HCT116 (cell line): ENCODE results near the gene TSHZ1. TPM values are rescaled to one million over a fixed set of nuclear protein-coding genes. Genes with fewer than 3 reads are reported as not detected.

ENCODE experiments used
- ATAC-seq: fragments of 200-7000 bp; cut with Tn5 transposase; 2 replicates; pipeline ENCODE4 v1.9.1; 2020; ENCODE audit warnings: mild to moderate bottlenecking, moderate library complexity
- BruUV-seq: library from RNA; stranded (reverse); fragments of 400-500 nt; replicated peaks from 2 replicates; lab custom pipeline; 2021; lab: Mats Ljungman, UMichigan
- CTCF ChIA-PET: fragments of 300-600 bp; sonication (Branson Sonifier 250); formaldehyde crosslinking; loops from one replicate; lab custom pipeline; 2021; ENCODE audit warnings: antibody characterized with exemption; lab: Charles Lee
- POLR2A ChIA-PET: fragments of 300-600, 350-600 bp; sonication (Branson Sonifier 250); formaldehyde crosslinking; loops from one replicate; lab custom pipeline; 2021; ENCODE audit warnings: antibody characterized with exemption; lab: Charles Lee
- RAD21 ChIA-PET, 2 experiments: fragments of 300-600 bp; sonication (Branson Sonifier 250); formaldehyde crosslinking; loops; one replicate each; lab custom pipeline; 2023; ENCODE audit warnings: low total read pairs in 2 of 2; ENCODE audit not compliant: uncharacterized antibody in 2 of 2, unreplicated experiment in 2 of 2, low non-redundant PET in 1 of 2; lab: Charles Lee
- DNase-seq: peaks from one replicate; pipeline ENCODE4 v3.0.0-alpha.2; 2010; ENCODE audit warnings: low read depth, low spot score
- H2AFZ ChIP-seq: fragments of 200-600 bp; shearing (Covaris generic), sonication (generic); 2 replicates; pipeline ENCODE4 v1.6.1; 2017; ENCODE audit warnings: low read depth, mixed run types, mixed read lengths, antibody characterized with exemption, low read length; ENCODE audit not compliant: poor library complexity, severe bottlenecking
- H3K27ac ChIP-seq: 2 replicates; pipeline ENCODE4 v1.5.1; 2012; ENCODE audit warnings: low read depth, low read length
- H3K27me3 ChIP-seq: fragments of 200-600 bp; sonication (generic); 2 replicates; pipeline ENCODE4 v1.6.1; 2016; ENCODE audit warnings: mixed run types, low read length, mixed read lengths; ENCODE audit not compliant: insufficient read depth
- H3K36me3 ChIP-seq, 2 experiments: fragments of 200-500 bp in 1 of 2; fragments of 200-600 bp in 1 of 2; sonication (Bioruptor generic) in 1 of 2; sonication (generic) in 1 of 2; 2 replicates each; pipeline versions ENCODE4 v1.5.1 to v1.6.1; 2014 to 2016; ENCODE audit warnings: low read length in 2 of 2, inconsistent platforms in 1 of 2, mixed read lengths in 1 of 2, mixed run types in 1 of 2; ENCODE audit not compliant: insufficient read depth in 2 of 2, control insufficient read depth in 1 of 2
- H3K4me1 ChIP-seq, 2 experiments: fragments of 200-600 bp in 1 of 2; sonication (generic) in 1 of 2; 2 replicates each; pipeline versions ENCODE4 v1.5.1 to v1.6.1; 2012 to 2017; ENCODE audit warnings: low read length in 2 of 2, inconsistent platforms in 1 of 2, mild to moderate bottlenecking in 1 of 2, mixed read lengths in 1 of 2, mixed run types in 1 of 2, moderate library complexity in 1 of 2; ENCODE audit not compliant: insufficient read depth in 2 of 2, control insufficient read depth in 1 of 2
- H3K4me2 ChIP-seq: fragments of 200-600 bp; sonication (generic); 2 replicates; pipeline ENCODE4 v1.6.1; 2017; ENCODE audit warnings: mixed run types, low read length, mixed read lengths
- H3K4me3 ChIP-seq, 2 experiments: fragments of 200-600 bp in 1 of 2; sonication (generic) in 1 of 2; replicated peaks in 1 of 2; 2 replicates each; pipeline ENCODE4 v1.5.1; 2011 to 2016; ENCODE audit warnings: low read length in 2 of 2, control low read depth in 1 of 2, low read depth in 1 of 2, mild to moderate bottlenecking in 1 of 2, mixed read lengths in 1 of 2, mixed run types in 1 of 2
- H3K79me2 ChIP-seq: fragments of 200-600 bp; sonication (generic); 2 replicates; pipeline ENCODE4 v1.6.1; 2017; ENCODE audit warnings: mild to moderate bottlenecking, mixed run types, low read length, moderate library complexity, mixed read lengths; ENCODE audit not compliant: insufficient read depth
- H3K9ac ChIP-seq: fragments of 200-600 bp; sonication (generic); 2 replicates; pipeline ENCODE4 v1.6.1; 2016; ENCODE audit warnings: low read length, mixed read lengths
- H3K9me2 ChIP-seq: fragments of 200-600 bp; sonication (generic), shearing (Covaris generic); 2 replicates; pipeline ENCODE4 v1.6.1; 2017; ENCODE audit warnings: mixed run types, mild to moderate bottlenecking, moderate library complexity; ENCODE audit not compliant: insufficient read depth
- H3K9me3 ChIP-seq, 2 experiments: fragments of 200-500 bp in 1 of 2; fragments of 200-600 bp in 1 of 2; sonication (Bioruptor generic) in 1 of 2; sonication (generic) in 1 of 2; 2 replicates each; pipeline ENCODE4 v1.6.1; 2014 to 2017; ENCODE audit warnings: low read length in 2 of 2, mixed read lengths in 2 of 2, inconsistent platforms in 1 of 2, low read depth in 1 of 2, mild to moderate bottlenecking in 1 of 2, mixed run types in 1 of 2, moderate library complexity in 1 of 2; ENCODE audit not compliant: control insufficient read depth in 1 of 2, insufficient read depth in 1 of 2
- H4K20me1 ChIP-seq: fragments of 200-600 bp; sonication (generic), shearing (Covaris generic); 2 replicates; pipeline ENCODE4 v1.6.1; 2017; ENCODE audit warnings: mixed run types, mild to moderate bottlenecking, moderate library complexity; ENCODE audit not compliant: insufficient read depth
- EGR1 ChIP-seq: IDR thresholded peaks from 2 replicates; pipeline ENCODE4 v1.6.1; 2012; ENCODE audit warnings: low read depth
- EZH2 ChIP-seq: fragments of 200-600 bp; sonication (generic); IDR thresholded peaks from 2 replicates; pipeline ENCODE4 v1.6.1; 2017; ENCODE audit warnings: antibody characterized with exemption, mixed run types
- JUND ChIP-seq: IDR thresholded peaks from 2 replicates; pipeline ENCODE4 v1.6.1; 2012
- POLR2AphosphoS5 ChIP-seq: IDR thresholded peaks from 2 replicates; pipeline ENCODE4 v1.6.1; 2011; ENCODE audit warnings: mild to moderate bottlenecking, low read depth, low read length, moderate library complexity
- SIN3A ChIP-seq: IDR thresholded peaks from 2 replicates; pipeline ENCODE4 v1.6.1; 2012; ENCODE audit warnings: low read depth
- intact Hi-C: fragments of 100-400 bp; cut with micrococcal nuclease; formaldehyde crosslinking; loops from 2 replicates; pipeline ENCODE4 v1.10.0; 2022
- total RNA-seq: library from RNA; stranded (reverse); gene quantifications from one replicate; pipeline ENCODE4 v1.2.1, GENCODE V29; 2021; ENCODE audit not compliant: unreplicated experiment
- TF ChIP-seq, protein P1 (sequence below): IDR thresholded peaks from 2 replicates; pipeline ENCODE4 v1.6.1; 2012; ENCODE audit warnings: low read depth
- TF ChIP-seq, protein P2 (sequence below), 3 experiments: fragments of 200-600 bp in 1 of 3; sonication (generic) in 1 of 3; IDR thresholded peaks in 2 of 3; conservative IDR thresholded peaks in 1 of 3; 2 replicates each; pipeline ENCODE4 v1.5.1; 2012 to 2017; ENCODE audit warnings: low read depth in 2 of 3, low read length in 2 of 3, antibody characterized with exemption in 1 of 3, borderline replicate concordance in 1 of 3, control low read depth in 1 of 3, mild to moderate bottlenecking in 1 of 3, mixed read lengths in 1 of 3, mixed run types in 1 of 3, moderate library complexity in 1 of 3; ENCODE audit not compliant: insufficient read depth in 1 of 3

Gene TSHZ1
- total RNA-seq, 1 experiment from 2014 or later: 5.7 TPM

DNA sequence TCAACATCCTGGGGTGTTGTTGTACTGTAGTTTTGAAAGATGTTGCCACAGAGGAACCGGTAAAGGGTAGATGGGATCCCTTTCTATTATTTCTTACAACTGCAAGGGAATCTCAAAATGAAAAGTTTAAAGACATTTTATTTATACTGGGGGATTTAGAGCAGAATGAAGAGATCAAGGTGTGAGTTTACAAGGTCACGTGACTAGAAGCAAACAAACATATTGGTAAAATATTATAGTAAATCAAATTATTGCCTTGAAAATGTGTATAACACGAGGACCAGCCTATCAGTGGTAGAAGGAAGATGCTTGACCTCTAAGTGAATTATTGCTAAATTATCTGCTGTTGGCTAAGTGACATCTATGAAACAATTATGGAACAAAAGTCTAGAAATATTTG, 119.7 kb downstream of the TSHZ1 start:
- Histone ChIP-seq H3K9ac (no peak overlapping the region), H3K9me3 (peaks cover 0 to 18% of the 10 kb centered on the region in 2 experiments; a peak in 2 of 4 replicates), H3K4me2 (no peak overlapping the region; the same call in 1 of the 2 replicates), H4K20me1 (no peaks in the 10 kb centered on the region), H3K4me3 (no peak overlapping the region), H3K9me2 (no peaks in the 10 kb centered on the region), H3K4me1 (peaks cover 0 to 9% of the 10 kb centered on the region in 2 experiments; a peak in 2 of 4 replicates), H3K36me3 (no peaks in the 10 kb centered on the region), H2AFZ (no peak overlapping the region), H3K27me3 (no peaks in the 10 kb centered on the region), H3K27ac (no peak overlapping the region), H3K79me2 (no peaks in the 10 kb centered on the region)
- BruUV-seq: no TSS peak
- ChIA-PET POLR2A (no interaction called here), CTCF (no interaction called here), RAD21 (no interaction called here)
- no peak for DNase-seq
- no peak for TF ChIP-seq EGR1
- TF ChIP-seq SIN3A: no peak
- TF ChIP-seq, protein P1, sequence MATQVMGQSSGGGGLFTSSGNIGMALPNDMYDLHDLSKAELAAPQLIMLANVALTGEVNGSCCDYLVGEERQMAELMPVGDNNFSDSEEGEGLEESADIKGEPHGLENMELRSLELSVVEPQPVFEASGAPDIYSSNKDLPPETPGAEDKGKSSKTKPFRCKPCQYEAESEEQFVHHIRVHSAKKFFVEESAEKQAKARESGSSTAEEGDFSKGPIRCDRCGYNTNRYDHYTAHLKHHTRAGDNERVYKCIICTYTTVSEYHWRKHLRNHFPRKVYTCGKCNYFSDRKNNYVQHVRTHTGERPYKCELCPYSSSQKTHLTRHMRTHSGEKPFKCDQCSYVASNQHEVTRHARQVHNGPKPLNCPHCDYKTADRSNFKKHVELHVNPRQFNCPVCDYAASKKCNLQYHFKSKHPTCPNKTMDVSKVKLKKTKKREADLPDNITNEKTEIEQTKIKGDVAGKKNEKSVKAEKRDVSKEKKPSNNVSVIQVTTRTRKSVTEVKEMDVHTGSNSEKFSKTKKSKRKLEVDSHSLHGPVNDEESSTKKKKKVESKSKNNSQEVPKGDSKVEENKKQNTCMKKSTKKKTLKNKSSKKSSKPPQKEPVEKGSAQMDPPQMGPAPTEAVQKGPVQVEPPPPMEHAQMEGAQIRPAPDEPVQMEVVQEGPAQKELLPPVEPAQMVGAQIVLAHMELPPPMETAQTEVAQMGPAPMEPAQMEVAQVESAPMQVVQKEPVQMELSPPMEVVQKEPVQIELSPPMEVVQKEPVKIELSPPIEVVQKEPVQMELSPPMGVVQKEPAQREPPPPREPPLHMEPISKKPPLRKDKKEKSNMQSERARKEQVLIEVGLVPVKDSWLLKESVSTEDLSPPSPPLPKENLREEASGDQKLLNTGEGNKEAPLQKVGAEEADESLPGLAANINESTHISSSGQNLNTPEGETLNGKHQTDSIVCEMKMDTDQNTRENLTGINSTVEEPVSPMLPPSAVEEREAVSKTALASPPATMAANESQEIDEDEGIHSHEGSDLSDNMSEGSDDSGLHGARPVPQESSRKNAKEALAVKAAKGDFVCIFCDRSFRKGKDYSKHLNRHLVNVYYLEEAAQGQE: no peak
- no peak for TF ChIP-seq POLR2AphosphoS5
- TF ChIP-seq, protein P2, sequence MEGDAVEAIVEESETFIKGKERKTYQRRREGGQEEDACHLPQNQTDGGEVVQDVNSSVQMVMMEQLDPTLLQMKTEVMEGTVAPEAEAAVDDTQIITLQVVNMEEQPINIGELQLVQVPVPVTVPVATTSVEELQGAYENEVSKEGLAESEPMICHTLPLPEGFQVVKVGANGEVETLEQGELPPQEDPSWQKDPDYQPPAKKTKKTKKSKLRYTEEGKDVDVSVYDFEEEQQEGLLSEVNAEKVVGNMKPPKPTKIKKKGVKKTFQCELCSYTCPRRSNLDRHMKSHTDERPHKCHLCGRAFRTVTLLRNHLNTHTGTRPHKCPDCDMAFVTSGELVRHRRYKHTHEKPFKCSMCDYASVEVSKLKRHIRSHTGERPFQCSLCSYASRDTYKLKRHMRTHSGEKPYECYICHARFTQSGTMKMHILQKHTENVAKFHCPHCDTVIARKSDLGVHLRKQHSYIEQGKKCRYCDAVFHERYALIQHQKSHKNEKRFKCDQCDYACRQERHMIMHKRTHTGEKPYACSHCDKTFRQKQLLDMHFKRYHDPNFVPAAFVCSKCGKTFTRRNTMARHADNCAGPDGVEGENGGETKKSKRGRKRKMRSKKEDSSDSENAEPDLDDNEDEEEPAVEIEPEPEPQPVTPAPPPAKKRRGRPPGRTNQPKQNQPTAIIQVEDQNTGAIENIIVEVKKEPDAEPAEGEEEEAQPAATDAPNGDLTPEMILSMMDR (IDR thresholded peaks at IDR 0.05 in 2 of 3, conservative IDR thresholded peaks at IDR 0.05 in 1 of 3; ENCODE audit: borderline replicate concordance in 1 of 3, insufficient read depth in 1 of 3, low read depth in 2 of 3, low read length in 2 of 3): no peak
- TF ChIP-seq EZH2: no peak
- no peak for TF ChIP-seq JUND
- ATAC-seq: no peak
- intact Hi-C loops: no loop called here
